Osteocyte (in vitro differentiated cells): Measurements from ENCODE around the gene ALDH1A2. TPM values are rescaled to one million over a fixed set of nuclear protein-coding genes. Genes with fewer than 3 reads are reported as not detected.
"Not testable (repeated sequence)": the region's sequence is repeated elsewhere in the genome, so short reads cannot be mapped to it uniquely, and the experiment has no call there.

ENCODE experiments used
- DNase-seq: peaks from one replicate; pipeline ENCODE4 v3.0.0; 2021; ENCODE audit warnings: mixed read lengths; ENCODE audit not compliant: unreplicated experiment; ENCODE audit errors: extremely low spot score
- H3K27ac Mint-ChIP-seq: one replicate; pipeline ENCODE4 v1.8.0; 2021; ENCODE audit warnings: mild to moderate bottlenecking, mixed read lengths; ENCODE audit not compliant: unreplicated experiment
- H3K27me3 Mint-ChIP-seq: one replicate; pipeline ENCODE4 v1.8.0; 2021; ENCODE audit warnings: mixed read lengths; ENCODE audit not compliant: unreplicated experiment
- H3K36me3 Mint-ChIP-seq: one replicate; pipeline ENCODE4 v1.8.0; 2021; ENCODE audit warnings: mixed read lengths; ENCODE audit not compliant: unreplicated experiment
- H3K4me1 Mint-ChIP-seq: one replicate; pipeline ENCODE4 v1.8.0; 2021; ENCODE audit warnings: mixed read lengths; ENCODE audit not compliant: unreplicated experiment
- H3K4me3 Mint-ChIP-seq: one replicate; pipeline ENCODE4 v1.8.0; 2021; ENCODE audit warnings: mild to moderate bottlenecking, moderate library complexity, mixed read lengths; ENCODE audit not compliant: unreplicated experiment
- H3K9me3 Mint-ChIP-seq: one replicate; pipeline ENCODE4 v1.8.0; 2021; ENCODE audit warnings: mixed read lengths; ENCODE audit not compliant: unreplicated experiment
- total RNA-seq: library from RNA; stranded (reverse); gene quantifications from 2 replicates; pipeline ENCODE4 v1.2.1, GENCODE V29; 2021
- TF ChIP-seq, protein P1 (sequence below): fragments of 200-600 bp; sonication (generic); IDR thresholded peaks from 2 replicates; pipeline ENCODE4 v1.5.0; 2021; ENCODE audit warnings: antibody characterized with exemption, mild to moderate bottlenecking, moderate library complexity

ALDH1A2 gene
- total RNA-seq, 1 donor from 2014 or later: 0.48 TPM

DNA sequence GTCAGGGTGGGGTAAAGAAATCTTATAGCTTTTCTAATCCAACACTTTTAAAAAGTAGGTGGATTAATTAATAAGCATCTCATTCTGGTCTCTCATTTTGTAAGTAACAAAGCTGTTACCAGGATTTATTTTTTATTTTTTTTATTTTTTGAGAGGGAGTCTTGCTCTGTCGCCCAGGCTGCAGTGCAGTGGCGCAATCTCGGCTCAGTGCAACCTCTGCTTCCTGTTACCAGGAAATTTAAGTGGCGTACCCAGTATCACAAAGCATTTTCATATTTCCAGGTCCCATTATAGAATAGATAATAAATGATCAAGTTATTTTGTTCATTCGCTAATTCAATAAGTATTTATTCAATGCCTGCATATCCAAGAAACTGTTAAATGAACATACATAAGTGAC lies 13.2 kb downstream of the ALDH1A2 start:
- Mint-ChIP-seq H3K36me3 (no peaks in the 10 kb centered on the region), H3K27ac (no peak overlapping the region), H3K4me1 (no peaks in the 10 kb centered on the region), H3K4me3 (no peak overlapping the region), H3K9me3 (no peaks in the 10 kb centered on the region), H3K27me3 (peaks cover 80% of the 10 kb centered on the region)
- TF ChIP-seq, protein P1, sequence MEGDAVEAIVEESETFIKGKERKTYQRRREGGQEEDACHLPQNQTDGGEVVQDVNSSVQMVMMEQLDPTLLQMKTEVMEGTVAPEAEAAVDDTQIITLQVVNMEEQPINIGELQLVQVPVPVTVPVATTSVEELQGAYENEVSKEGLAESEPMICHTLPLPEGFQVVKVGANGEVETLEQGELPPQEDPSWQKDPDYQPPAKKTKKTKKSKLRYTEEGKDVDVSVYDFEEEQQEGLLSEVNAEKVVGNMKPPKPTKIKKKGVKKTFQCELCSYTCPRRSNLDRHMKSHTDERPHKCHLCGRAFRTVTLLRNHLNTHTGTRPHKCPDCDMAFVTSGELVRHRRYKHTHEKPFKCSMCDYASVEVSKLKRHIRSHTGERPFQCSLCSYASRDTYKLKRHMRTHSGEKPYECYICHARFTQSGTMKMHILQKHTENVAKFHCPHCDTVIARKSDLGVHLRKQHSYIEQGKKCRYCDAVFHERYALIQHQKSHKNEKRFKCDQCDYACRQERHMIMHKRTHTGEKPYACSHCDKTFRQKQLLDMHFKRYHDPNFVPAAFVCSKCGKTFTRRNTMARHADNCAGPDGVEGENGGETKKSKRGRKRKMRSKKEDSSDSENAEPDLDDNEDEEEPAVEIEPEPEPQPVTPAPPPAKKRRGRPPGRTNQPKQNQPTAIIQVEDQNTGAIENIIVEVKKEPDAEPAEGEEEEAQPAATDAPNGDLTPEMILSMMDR: no peak
- DNase-seq: no peak

DNA sequence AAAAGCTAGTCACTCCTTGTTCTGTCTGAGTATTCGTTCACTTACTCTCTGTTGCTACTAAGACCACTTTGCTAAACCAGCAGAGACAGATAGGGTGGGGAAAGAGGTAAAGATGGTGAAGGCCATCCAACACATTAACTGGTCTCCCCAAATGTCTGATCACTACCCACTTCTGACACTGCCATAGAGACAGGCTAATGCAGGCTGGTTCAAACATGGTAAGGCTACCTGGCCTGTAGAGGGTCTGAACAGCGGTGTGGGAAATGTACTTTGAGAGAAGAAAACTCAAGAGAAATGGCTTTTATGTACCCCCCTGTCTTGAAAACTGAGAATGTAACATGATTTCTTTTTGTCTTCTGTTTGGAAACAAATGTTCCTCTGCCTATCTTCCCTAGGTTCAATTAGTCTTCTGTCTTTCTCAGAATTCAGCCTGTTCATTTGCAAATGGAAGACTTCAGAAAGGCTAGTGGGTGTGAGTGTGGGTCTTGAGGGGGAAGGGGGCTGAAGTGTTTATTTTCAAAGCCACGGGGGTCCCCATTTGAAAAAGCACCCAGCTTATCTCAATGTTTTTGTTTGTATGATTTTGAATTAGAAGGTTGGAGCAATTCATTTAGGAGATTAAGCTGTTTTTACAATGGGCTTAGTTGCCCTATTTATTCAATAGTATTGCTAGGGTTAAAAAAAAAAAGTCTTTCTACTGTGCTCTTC lies 15.8 kb downstream of the ALDH1A2 start:
- TF ChIP-seq, protein P1: no peak
- Mint-ChIP-seq H3K4me1 (no peaks in the 10 kb centered on the region), H3K27me3 (peaks cover 73% of the 10 kb centered on the region), H3K36me3 (no peaks in the 10 kb centered on the region), H3K9me3 (no peaks in the 10 kb centered on the region), H3K4me3 (no peak overlapping the region), H3K27ac (no peak overlapping the region)
- no peak for DNase-seq

DNA sequence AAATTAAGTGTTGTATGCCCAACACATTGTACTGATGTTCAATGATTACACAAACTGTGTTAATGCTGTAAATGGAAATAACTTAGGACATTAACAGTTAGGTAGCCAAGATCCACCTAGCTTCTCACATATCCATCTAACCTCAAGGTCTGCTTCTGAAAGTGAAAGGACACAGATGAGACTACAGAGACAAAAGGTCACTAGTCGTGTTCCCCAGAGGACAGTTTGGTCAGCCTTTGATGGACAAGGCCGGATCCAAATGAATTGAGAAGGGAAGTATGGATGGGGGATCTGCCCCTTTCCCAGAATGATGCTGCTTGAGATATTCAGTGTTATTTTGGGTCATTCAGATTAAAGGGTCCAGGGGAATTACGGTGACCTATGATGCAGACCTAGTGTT lies 17.2 kb downstream of the ALDH1A2 start:
- TF ChIP-seq, protein P1: no peak
- Mint-ChIP-seq H3K27me3 (peaks cover 73% of the 10 kb centered on the region), H3K36me3 (no peaks in the 10 kb centered on the region)

DNA sequence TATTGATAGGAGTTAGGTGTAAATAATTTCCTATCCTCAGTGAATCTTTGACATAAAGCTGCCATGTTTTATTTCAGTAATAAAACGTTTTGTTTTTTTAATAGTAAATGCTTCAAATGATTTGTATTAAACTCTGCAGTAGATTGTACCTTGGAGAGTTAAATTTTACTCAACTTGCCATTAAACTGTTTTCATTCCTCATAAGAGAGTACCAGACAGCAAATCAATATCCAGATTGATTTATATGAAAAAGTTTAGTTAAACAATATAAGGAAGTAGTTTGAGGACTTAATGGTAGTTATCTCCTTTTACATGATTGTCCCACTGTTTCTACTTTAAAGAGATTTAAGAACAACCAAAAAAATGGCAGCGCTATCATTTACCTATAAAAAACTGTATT lies 18.4 kb downstream of the ALDH1A2 start:
- no peak overlapping the region for H3K4me3 Mint-ChIP-seq
- H3K9me3 Mint-ChIP-seq: no peaks in the 10 kb centered on the region
- H3K36me3 Mint-ChIP-seq: no peaks in the 10 kb centered on the region
- TF ChIP-seq, protein P1: no peak
- no peak overlapping the region for H3K27ac Mint-ChIP-seq
- H3K27me3 Mint-ChIP-seq: peaks cover 63% of the 10 kb centered on the region
- DNase-seq: no peak
- no peaks in the 10 kb centered on the region for H3K4me1 Mint-ChIP-seq

More for the DNA sequence above, 17.2 kb downstream of the ALDH1A2 start:
- Mint-ChIP-seq H3K4me3 (no peak overlapping the region), H3K4me1 (no peaks in the 10 kb centered on the region), H3K9me3 (no peaks in the 10 kb centered on the region), H3K27ac (no peak overlapping the region)
- DNase-seq: no peak

DNA sequence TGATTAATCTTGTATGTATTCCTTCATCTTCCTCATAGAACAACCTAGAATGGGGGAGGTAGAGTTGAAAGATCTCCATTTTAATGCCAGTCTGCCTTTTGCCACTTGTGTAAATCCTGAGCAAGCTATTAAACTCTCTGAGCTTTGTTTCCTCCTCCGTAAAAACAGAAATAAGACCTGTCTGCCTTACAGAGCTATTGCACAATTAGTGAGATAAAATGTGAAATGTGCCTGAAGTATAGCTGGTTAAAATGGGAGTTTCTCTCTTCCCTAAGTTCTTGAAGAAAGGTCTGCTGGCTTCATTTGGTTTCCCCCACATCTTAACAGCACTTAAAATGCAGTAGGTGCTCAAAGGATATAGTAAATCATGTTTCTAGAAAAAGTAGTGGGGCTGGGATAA lies 19.0 kb downstream of the ALDH1A2 start:
- H3K27ac Mint-ChIP-seq: no peak overlapping the region
- no peaks in the 10 kb centered on the region for H3K36me3 Mint-ChIP-seq
- TF ChIP-seq, protein P1: no peak
- H3K4me1 Mint-ChIP-seq: no peaks in the 10 kb centered on the region
- no peaks in the 10 kb centered on the region for H3K9me3 Mint-ChIP-seq
- H3K4me3 Mint-ChIP-seq: no peak overlapping the region
- peaks cover 57% of the 10 kb centered on the region for H3K27me3 Mint-ChIP-seq
- DNase-seq: no peak

DNA sequence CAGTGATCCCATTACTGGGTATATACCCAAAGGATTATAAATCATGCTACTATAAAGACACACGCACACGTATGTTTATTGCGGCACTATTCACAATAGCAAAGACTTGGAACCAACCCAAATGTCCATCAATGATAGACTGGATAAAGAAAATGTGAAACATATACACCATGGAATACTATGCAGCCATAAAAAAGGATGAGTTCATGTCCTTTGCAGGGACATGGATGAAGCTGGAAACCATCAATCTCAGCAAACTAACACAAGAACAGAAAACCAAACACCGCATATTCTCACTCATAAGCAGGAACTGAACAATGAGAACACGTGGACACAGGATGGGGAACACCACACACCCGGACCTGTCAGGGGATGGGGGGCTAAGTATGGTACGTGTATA lies 20.1 kb downstream of the ALDH1A2 start:
- H3K4me1 Mint-ChIP-seq, H3K4me3 Mint-ChIP-seq, H3K9me3 Mint-ChIP-seq, H3K27ac Mint-ChIP-seq, DNase-seq, H3K36me3 Mint-ChIP-seq: not testable (repeated sequence)
- peaks cover 55% of the 10 kb centered on the region for H3K27me3 Mint-ChIP-seq
